ENCODE results near the gene ADRB2. TPM values are rescaled to one million over a fixed set of nuclear protein-coding genes. Genes with fewer than 3 reads are reported as not detected.

Gene ADRB2
- total RNA-seq, 1 experiment from 2014 or later = 0.25 TPM

GRCh38 chr5:148807851-148808250, 18.6 kb upstream of the ADRB2 start:
- ATAC-seq = no peak
- no peaks in the 10 kb centered on the region for H4K20me1 ChIP-seq (ENCODE audit: insufficient read depth)
- no peaks in the 10 kb centered on the region for H3K36me3 ChIP-seq (ENCODE audit: control insufficient read depth in 1 of 2, insufficient read depth in 2 of 2, low read length in 2 of 2)
- no peak for DNase-seq (ENCODE audit: low read depth, low spot score)
- no peak overlapping the region for H2AFZ ChIP-seq (ENCODE audit: low read depth, low read length, poor library complexity, severe bottlenecking)
- no peak overlapping the region for H3K27ac ChIP-seq (ENCODE audit: low read depth, low read length)
- ChIA-PET POLR2A (no interaction called here), CTCF (interaction anchor here (5.6 kb wide), 1 partner anchor 14 kb away, joined by 18 read pairs; no protein-coding TSS in a partner anchor), RAD21 (ENCODE audit: low non-redundant PET in 1 of 2, low total read pairs in 2 of 2, uncharacterized antibody in 2 of 2, unreplicated experiment in 2 of 2) (no interaction called here)
- intact Hi-C loops (cut with micrococcal nuclease) = no loop called here
- no peaks in the 10 kb centered on the region for H3K79me2 ChIP-seq (ENCODE audit: insufficient read depth, low read length)
- no peaks in the 10 kb centered on the region for H3K27me3 ChIP-seq (ENCODE audit: insufficient read depth, low read length)
- peaks cover 3 to 13% of the 10 kb centered on the region in 2 experiments; a peak in 3 of 4 replicates for H3K4me1 ChIP-seq (ENCODE audit: control insufficient read depth in 1 of 2, insufficient read depth in 2 of 2, low read length in 2 of 2)
- H3K9ac ChIP-seq (ENCODE audit: low read length) = no peak overlapping the region
- H3K4me3 ChIP-seq (replicated peaks in 1 of 2; ENCODE audit: low read depth in 1 of 2, low read length in 2 of 2) = no peak overlapping the region
- H3K4me2 ChIP-seq (ENCODE audit: low read length) = no peak overlapping the region
- no peaks in the 10 kb centered on the region for H3K9me3 ChIP-seq (ENCODE audit: control insufficient read depth in 1 of 2, insufficient read depth in 1 of 2, low read depth in 1 of 2, low read length in 2 of 2)
- no peaks in the 10 kb centered on the region for H3K9me2 ChIP-seq (ENCODE audit: insufficient read depth)
- BruUV-seq (replicated peaks) = no TSS peak
- TF ChIP-seq EZH2 (IDR thresholded peaks at IDR 0.05) (no peak), JUND (IDR thresholded peaks at IDR 0.05) (no peak), EZH2phosphoT487 (IDR thresholded peaks at IDR 0.05; ENCODE audit: borderline replicate concordance) (no peak), YY1 (IDR thresholded peaks at IDR 0.05; ENCODE audit: extremely low read depth, insufficient replicate concordance, low read depth, low read length) (no peak), CEBPB (IDR thresholded peaks at IDR 0.05; ENCODE audit: low read depth) (no peak), EGR1 (IDR thresholded peaks at IDR 0.05; ENCODE audit: low read depth) (no peak)

- Histone ChIP-seq H3K9me3 (ENCODE audit: control insufficient read depth in 1 of 2, insufficient read depth in 1 of 2, low read depth in 1 of 2, low read length in 2 of 2) (no peaks in the 10 kb centered on the region), H3K27me3 (ENCODE audit: insufficient read depth, low read length) (no peaks in the 10 kb centered on the region), H3K4me1 (ENCODE audit: control insufficient read depth in 1 of 2, insufficient read depth in 2 of 2, low read length in 2 of 2) (peaks cover 3 to 13% of the 10 kb centered on the region in 2 experiments; a peak in 3 of 4 replicates), H3K4me3 (replicated peaks in 1 of 2; ENCODE audit: low read depth in 1 of 2, low read length in 2 of 2) (no peak overlapping the region), H4K20me1 (ENCODE audit: insufficient read depth) (no peaks in the 10 kb centered on the region), H3K4me2 (ENCODE audit: low read length) (no peak overlapping the region), H3K9ac (ENCODE audit: low read length) (no peak overlapping the region), H3K36me3 (ENCODE audit: control insufficient read depth in 1 of 2, insufficient read depth in 2 of 2, low read length in 2 of 2) (no peaks in the 10 kb centered on the region), H2AFZ (ENCODE audit: low read depth, low read length, poor library complexity, severe bottlenecking) (no peak overlapping the region), H3K9me2 (ENCODE audit: insufficient read depth) (no peaks in the 10 kb centered on the region), H3K27ac (ENCODE audit: low read depth, low read length) (no peak overlapping the region), H3K79me2 (ENCODE audit: insufficient read depth, low read length) (no peaks in the 10 kb centered on the region)
- ATAC-seq = no peak
- intact Hi-C loops (cut with micrococcal nuclease) = no loop called here
- POLR2A ChIA-PET = no interaction called here
- RAD21 ChIA-PET (ENCODE audit: low non-redundant PET in 1 of 2, low total read pairs in 2 of 2, uncharacterized antibody in 2 of 2, unreplicated experiment in 2 of 2) = no interaction called here
- BruUV-seq (replicated peaks) = no TSS peak
- TF ChIP-seq JUND (IDR thresholded peaks at IDR 0.05) = no peak
- no peak for TF ChIP-seq SP1 (IDR thresholded peaks at IDR 0.05; ENCODE audit: low read depth)
- no peak for TF ChIP-seq EZH2phosphoT487 (IDR thresholded peaks at IDR 0.05; ENCODE audit: borderline replicate concordance)
- TF ChIP-seq YY1 (IDR thresholded peaks at IDR 0.05; ENCODE audit: extremely low read depth, insufficient replicate concordance, low read depth, low read length) = no peak
- TF ChIP-seq ZFX (IDR thresholded peaks at IDR 0.05) = no peak
- TF ChIP-seq SRF (IDR thresholded peaks at IDR 0.05; ENCODE audit: low read depth) = no peak
- no peak for TF ChIP-seq EZH2 (IDR thresholded peaks at IDR 0.05)
- no peak for TF ChIP-seq CEBPB (IDR thresholded peaks at IDR 0.05; ENCODE audit: low read depth)
- no peak for TF ChIP-seq SIN3A (IDR thresholded peaks at IDR 0.05; ENCODE audit: low read depth)
- TF ChIP-seq EGR1 (IDR thresholded peaks at IDR 0.05; ENCODE audit: low read depth) = no peak
- TF ChIP-seq ELF1 (IDR thresholded peaks at IDR 0.05; ENCODE audit: borderline replicate concordance, low read depth) = no peak
- no peak for TF ChIP-seq FOSL1 (IDR thresholded peaks at IDR 0.05; ENCODE audit: low read depth)
- TF ChIP-seq TCF7L2 (IDR thresholded peaks at IDR 0.05; ENCODE audit: borderline replicate concordance, extremely low read depth, insufficient read depth, insufficient read length) = no peak
- TF ChIP-seq RAD21 (IDR thresholded peaks at IDR 0.05; ENCODE audit: low read depth) = no peak
- TF ChIP-seq REST (IDR thresholded peaks at IDR 0.05; ENCODE audit: low read depth) = no peak
- no peak for TF ChIP-seq CBX3 (IDR thresholded peaks at IDR 0.05; ENCODE audit: low read depth)
- no peak for TF ChIP-seq ZNF274 (IDR thresholded peaks at IDR 0.05; ENCODE audit: low read depth, low read length)
- no peak for DNase-seq (ENCODE audit: low read depth, low spot score)
- CTCF ChIA-PET = interaction anchor here (5.6 kb wide), 1 partner anchor 12 kb away, joined by 18 read pairs; no protein-coding TSS in a partner anchor
These were observed 17.4 kb upstream of the ADRB2 start for GRCh38 chr5:148808864-148809642.

All from HCT116 (cell line).